D721Med (cell line): ENCODE measurements around the gene SEC63.

Experiments
- DNase-seq: peaks from one replicate; pipeline ENCODE4 v3.0.0; 2011; ENCODE audit warnings: low spot score; ENCODE audit not compliant: insufficient read length
- FAIRE-seq: peaks from 2 replicates; lab custom pipeline; 2011; peaks lifted over from hg19 to GRCh38; lab: Jason Lieb, UNC
- TF ChIP-seq, protein P1 (sequence below): IDR thresholded peaks from 2 replicates; pipeline ENCODE4 v1.5.1; 2012; ENCODE audit warnings: mild to moderate bottlenecking, control low read depth; ENCODE audit not compliant: insufficient read depth; ENCODE audit errors: missing control alignments

Gene SEC63

GRCh38 chr6:107819964-107820337 is 138.1 kb downstream of the SEC63 start:
- TF ChIP-seq, protein P1, sequence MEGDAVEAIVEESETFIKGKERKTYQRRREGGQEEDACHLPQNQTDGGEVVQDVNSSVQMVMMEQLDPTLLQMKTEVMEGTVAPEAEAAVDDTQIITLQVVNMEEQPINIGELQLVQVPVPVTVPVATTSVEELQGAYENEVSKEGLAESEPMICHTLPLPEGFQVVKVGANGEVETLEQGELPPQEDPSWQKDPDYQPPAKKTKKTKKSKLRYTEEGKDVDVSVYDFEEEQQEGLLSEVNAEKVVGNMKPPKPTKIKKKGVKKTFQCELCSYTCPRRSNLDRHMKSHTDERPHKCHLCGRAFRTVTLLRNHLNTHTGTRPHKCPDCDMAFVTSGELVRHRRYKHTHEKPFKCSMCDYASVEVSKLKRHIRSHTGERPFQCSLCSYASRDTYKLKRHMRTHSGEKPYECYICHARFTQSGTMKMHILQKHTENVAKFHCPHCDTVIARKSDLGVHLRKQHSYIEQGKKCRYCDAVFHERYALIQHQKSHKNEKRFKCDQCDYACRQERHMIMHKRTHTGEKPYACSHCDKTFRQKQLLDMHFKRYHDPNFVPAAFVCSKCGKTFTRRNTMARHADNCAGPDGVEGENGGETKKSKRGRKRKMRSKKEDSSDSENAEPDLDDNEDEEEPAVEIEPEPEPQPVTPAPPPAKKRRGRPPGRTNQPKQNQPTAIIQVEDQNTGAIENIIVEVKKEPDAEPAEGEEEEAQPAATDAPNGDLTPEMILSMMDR, result no peak
- FAIRE-seq, result no peak
- DNase-seq, result no peak

- DNase-seq (no peak), FAIRE-seq (no peak)
- TF ChIP-seq, protein P1, result no peak
These were observed 138.8 kb downstream of the SEC63 start for GRCh38 chr6:107819217-107819616.

- FAIRE-seq, result no peak
- TF ChIP-seq, protein P1, result no peak
- no peak for DNase-seq
These were observed 139.7 kb downstream of the SEC63 start for GRCh38 chr6:107818272-107818671.

DNA sequence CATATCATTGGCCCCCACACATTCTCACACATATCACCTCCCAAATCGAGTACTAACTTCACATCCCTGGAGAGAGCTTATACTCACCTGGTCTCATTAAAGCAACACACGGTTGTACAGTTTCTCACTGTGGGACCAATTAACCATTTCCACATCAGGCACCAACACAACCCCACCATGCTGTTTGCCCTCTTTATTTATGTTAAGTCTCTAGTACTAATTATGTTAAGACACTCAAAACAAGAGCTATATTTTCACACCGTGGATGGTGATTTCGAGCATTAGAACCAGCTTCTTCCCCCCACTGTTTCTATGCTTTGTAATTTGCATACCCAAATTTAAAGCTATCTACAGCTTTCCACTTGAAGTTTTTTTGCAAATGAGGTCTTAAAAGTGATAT is 140.2 kb downstream of the SEC63 start:
- no peak for DNase-seq
- no peak for FAIRE-seq
- TF ChIP-seq, protein P1, result no peak
